Right atrium auricular region (tissue), 2 donors: ENCODE measurements around the gene ANKRD6. TPM values are rescaled to one million over a fixed set of nuclear protein-coding genes. Genes with fewer than 3 reads are reported as not detected.

Experiments
- DNase-seq: peaks from one replicate; pipeline ENCODE4 v3.0.0-alpha.2; 2019; ENCODE audit warnings: low spot score
- H3K27ac ChIP-seq, 2 donors: fragments of 200-600 bp; sonication (generic); 1 replicate in 1 of 2; 2 replicates in 1 of 2; pipeline ENCODE4 v1.5.1; 2016 to 2019
- H3K27me3 ChIP-seq, 2 donors: fragments of 200-600 bp; sonication (generic); one replicate each; pipeline versions ENCODE4 v1.5.1 to v1.6.0; 2017 to 2019
- H3K36me3 ChIP-seq: fragments of 200-600 bp; sonication (generic); one replicate; pipeline ENCODE4 v1.5.1; 2016
- H3K4me1 ChIP-seq, 2 donors: fragments of 200-600 bp; sonication (generic); one replicate each; pipeline versions ENCODE4 v1.5.1 to v1.6.0; 2017 to 2019
- H3K4me3 ChIP-seq, 2 donors: fragments of 200-600 bp; sonication (generic); 1 replicate in 1 of 2; 2 replicates in 1 of 2; pipeline ENCODE4 v1.5.1; 2017 to 2019; ENCODE audit warnings: mild to moderate bottlenecking in 1 of 2, moderate library complexity in 1 of 2
- H3K9me3 ChIP-seq, 2 donors: fragments of 200-600 bp; sonication (generic); one replicate each; pipeline ENCODE4 v1.5.1; 2019
- total RNA-seq, 2 donors: library from RNA; depleted of rRNA; stranded (reverse); fragments of >200 nt; gene quantifications; one replicate each; pipeline ENCODE4 v1.1.0, GENCODE V29; 2016
- TF ChIP-seq, protein P1 (sequence below), 2 donors: fragments of 200-600 bp; sonication (generic); IDR thresholded peaks; one replicate each; pipeline ENCODE4 v1.5.1; 2019; ENCODE audit warnings: antibody characterized with exemption in 2 of 2

The ANKRD6 gene
- total RNA-seq, 2 donors from 2014 or later = 9.2 to 12.3 TPM

DNA sequence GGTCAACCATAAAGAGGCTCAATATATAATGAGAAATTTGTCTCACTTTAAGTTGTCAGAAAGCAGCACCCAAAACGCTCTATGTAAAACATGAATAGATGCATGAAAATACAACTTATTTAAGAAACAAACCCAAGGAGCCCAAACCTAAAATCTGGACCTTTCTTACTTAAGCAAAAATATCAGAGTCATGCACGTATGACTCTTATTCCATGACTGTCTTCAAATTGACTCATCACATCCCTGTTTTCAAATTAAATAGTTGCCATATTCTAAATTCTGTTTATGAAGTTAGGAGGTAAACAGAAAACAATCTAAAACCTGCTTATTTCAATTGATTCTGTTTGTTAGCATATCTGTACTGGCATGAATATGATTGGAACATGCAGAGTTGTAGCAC lies 42.1 kb downstream of the ANKRD6 start:
- TF ChIP-seq, protein P1, sequence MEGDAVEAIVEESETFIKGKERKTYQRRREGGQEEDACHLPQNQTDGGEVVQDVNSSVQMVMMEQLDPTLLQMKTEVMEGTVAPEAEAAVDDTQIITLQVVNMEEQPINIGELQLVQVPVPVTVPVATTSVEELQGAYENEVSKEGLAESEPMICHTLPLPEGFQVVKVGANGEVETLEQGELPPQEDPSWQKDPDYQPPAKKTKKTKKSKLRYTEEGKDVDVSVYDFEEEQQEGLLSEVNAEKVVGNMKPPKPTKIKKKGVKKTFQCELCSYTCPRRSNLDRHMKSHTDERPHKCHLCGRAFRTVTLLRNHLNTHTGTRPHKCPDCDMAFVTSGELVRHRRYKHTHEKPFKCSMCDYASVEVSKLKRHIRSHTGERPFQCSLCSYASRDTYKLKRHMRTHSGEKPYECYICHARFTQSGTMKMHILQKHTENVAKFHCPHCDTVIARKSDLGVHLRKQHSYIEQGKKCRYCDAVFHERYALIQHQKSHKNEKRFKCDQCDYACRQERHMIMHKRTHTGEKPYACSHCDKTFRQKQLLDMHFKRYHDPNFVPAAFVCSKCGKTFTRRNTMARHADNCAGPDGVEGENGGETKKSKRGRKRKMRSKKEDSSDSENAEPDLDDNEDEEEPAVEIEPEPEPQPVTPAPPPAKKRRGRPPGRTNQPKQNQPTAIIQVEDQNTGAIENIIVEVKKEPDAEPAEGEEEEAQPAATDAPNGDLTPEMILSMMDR (IDR thresholded peaks at IDR 0.05) = no peak
- Histone ChIP-seq H3K36me3 (no peaks in the 10 kb centered on the region), H3K9me3 (no peaks in the 10 kb centered on the region), H3K4me1 (peaks cover 0 to 16% of the 10 kb centered on the region in 2 donors), H3K4me3 (no peak overlapping the region), H3K27me3 (no peaks in the 10 kb centered on the region), H3K27ac (peak overlapping the region in 1 of 2 donors; percentile 32)
- no peak for DNase-seq

DNA sequence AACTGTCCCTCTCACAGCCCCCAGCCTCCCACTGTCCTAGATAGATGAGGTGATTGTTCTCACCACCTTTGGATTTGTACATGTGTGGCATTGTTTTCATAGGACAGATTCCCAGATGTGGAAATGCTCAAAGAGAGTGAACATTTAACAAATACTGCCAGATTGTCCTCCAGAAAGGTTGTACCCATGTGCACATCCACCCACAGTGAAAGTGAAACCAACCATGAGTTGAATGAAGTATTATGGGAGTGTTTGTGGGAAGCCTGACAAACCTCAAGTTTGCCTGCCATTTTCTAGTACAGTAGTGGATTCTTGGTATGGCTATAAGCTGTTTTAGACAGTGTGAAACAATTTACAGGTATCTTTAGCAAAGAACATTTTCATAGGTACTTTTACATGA lies 42.7 kb downstream of the ANKRD6 start:
- no peak for DNase-seq
- no peak overlapping the region for H3K4me3 ChIP-seq
- no peaks in the 10 kb centered on the region for H3K27me3 ChIP-seq
- H3K27ac ChIP-seq = no peak overlapping the region
- TF ChIP-seq, protein P1 (IDR thresholded peaks at IDR 0.05) = no peak
- no peaks in the 10 kb centered on the region for H3K36me3 ChIP-seq
- H3K4me1 ChIP-seq = peaks cover 0 to 16% of the 10 kb centered on the region in 2 donors
- no peaks in the 10 kb centered on the region for H3K9me3 ChIP-seq

- Histone ChIP-seq H3K27ac (no peak overlapping the region), H3K4me3 (no peak overlapping the region), H3K4me1 (peaks cover 0 to 38% of the 10 kb centered on the region in 2 donors), H3K9me3 (no peaks in the 10 kb centered on the region), H3K36me3 (no peaks in the 10 kb centered on the region), H3K27me3 (no peaks in the 10 kb centered on the region)
- DNase-seq = no peak
- TF ChIP-seq, protein P1 (IDR thresholded peaks at IDR 0.05) = no peak
These were observed 46.9 kb downstream of the ANKRD6 start for GRCh38 chr6:89479897-89480296.

DNA sequence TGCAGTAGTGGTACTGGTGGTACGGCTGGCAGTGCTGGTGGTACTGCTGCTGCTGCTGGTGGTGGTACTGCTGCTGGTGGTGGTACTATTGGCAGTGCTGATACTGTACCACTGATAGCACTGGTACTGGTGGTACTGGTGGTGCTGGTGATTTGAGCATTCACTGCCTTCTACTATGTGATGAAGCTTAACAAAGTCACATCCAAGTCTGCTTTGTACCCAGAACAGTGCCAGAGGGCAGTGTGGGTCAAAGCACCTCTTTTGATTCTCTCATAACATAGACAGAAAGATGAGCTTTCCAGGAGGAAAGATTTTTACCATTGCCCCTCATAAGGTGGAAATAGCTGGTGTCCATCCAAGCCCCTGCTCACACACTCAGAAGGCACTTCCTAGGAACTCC lies 48.7 kb downstream of the ANKRD6 start:
- no peaks in the 10 kb centered on the region for H3K27me3 ChIP-seq
- H3K4me3 ChIP-seq = no peak overlapping the region
- H3K4me1 ChIP-seq = peaks cover 0 to 38% of the 10 kb centered on the region in 2 donors
- H3K36me3 ChIP-seq = no peaks in the 10 kb centered on the region
- no peaks in the 10 kb centered on the region for H3K9me3 ChIP-seq
- no peak for DNase-seq
- TF ChIP-seq, protein P1 (IDR thresholded peaks at IDR 0.05) = no peak
- peak overlapping the region in 1 of 2 donors; percentile 7 for H3K27ac ChIP-seq

DNA sequence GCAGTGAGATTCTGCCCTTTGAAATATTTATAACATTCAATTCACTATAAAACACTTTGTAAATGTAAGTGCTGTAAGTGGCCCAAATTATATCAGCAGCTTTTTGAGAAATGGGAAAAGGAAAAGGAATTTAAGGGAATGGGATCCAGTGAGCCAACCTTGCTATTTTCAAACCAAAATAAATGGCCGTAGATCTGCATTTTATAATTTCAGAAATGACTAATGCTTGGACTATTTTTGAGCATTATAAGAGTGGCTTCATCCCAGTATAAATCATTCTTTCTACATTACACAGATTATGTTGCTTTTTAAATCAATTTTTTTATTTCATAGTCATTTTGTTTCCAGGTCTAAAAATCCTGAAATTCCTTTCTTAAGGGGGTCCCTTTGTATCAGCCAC lies 49.2 kb downstream of the ANKRD6 start:
- Histone ChIP-seq H3K27ac (peak overlapping the region; percentile 66 to 83), H3K4me3 (no peak overlapping the region)

More for the DNA sequence above, 49.2 kb downstream of the ANKRD6 start:
- Histone ChIP-seq H3K27me3 (no peaks in the 10 kb centered on the region), H3K36me3 (no peaks in the 10 kb centered on the region), H3K4me1 (peaks cover 0 to 38% of the 10 kb centered on the region in 2 donors), H3K9me3 (no peaks in the 10 kb centered on the region)
- no peak for DNase-seq
- TF ChIP-seq, protein P1 (IDR thresholded peaks at IDR 0.05) = no peak
